Measurements from ENCODE around the gene TSPAN1.

TSPAN1 gene

DNA sequence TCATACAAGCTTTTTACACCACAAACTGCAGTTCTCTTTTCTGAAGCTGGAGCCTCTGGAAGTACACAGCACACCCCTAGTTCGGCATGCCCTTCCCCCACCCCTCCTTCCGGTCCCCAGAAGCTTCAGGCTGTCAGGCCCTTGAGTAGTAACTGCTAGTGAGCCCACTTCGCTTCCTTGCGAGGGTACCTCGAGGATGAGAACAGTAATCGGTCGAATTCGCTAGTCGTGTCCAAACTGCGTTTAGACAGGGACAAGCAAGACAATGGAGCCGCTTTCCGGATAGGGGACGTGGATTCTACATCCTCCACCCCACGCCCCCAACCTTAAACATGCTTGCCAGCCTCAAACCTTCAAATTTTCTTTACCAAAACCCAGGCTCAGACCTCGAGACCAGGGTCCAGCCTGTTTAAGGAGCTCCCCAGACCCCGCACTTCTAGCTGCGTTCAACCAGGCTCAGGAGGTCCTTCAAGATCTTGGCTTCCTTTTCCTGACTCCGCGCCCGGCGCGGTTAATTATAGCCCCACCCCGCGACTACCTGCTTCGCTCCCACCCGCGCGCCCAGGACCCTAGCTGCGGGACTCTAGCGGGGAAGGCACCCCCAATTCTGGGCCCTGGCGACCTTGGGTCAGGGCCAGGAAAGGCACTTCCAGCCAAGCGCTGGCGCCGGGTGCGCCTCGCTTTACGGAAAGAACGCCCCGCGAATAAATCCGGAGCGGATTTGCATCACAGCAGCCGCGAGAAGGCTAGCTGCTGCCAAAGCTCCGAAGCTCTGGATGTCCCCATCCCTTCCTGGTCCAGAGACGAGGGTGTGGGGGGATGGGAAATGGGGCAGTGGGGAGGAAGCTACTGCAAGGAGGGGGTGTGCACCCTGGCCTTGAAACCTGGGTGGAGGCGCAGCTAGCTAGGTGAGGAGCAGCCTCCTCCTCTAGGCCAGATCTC is 8.1 kb upstream of the TSPAN1 start:
- no peak for DNase-seq

DNA sequence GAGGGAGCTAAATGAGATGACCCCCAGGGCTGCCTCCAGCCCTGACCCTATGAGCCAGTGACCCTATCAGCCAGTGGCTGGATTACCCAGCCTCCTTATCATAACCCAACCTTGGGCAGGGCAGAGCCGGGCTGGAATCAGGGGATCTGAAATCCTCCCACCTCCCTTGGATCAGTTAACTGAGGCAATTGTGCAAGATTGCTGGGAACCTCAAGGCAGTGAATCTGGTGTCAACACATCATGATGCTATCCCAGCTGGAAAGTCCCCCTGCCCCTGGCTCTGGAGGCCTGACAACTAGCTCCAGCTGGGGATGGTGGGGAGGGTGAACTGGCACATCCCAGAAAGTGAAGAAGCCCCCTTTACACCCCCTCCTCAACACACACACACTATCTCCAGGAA is 6.4 kb upstream of the TSPAN1 start:
- DNase-seq, result no peak

DNA sequence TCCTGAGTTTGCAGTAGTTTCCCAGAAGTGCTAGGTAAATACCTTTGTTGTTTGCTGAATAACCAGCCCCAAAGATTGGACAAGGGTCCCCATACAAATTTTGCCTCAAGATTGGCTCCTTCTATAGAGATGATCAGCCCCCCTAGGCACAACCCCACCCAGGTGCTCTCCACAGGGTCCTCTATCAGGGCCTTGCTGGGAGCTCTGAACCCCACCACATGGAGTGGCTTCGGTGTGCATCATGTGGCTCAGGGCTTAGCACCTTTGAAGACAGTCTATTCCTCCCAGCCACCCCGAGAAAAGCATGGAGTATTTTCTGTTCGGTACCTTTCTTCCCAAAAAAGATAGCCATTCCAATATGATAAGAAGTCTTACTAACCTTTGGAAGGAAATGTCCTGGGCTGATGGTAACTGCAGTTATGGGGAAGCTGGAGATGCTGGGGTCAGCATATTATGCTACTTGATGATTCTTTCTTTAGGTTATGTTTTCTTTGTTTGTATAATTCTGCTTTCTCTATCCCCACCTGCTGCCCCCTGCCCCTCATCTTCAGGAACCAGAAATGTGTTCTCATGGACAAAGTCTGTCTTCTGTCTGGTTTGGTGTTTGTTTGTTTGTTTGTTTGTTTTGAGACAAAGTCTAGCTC is 5.0 kb upstream of the TSPAN1 start:
- no peak for DNase-seq

DNA sequence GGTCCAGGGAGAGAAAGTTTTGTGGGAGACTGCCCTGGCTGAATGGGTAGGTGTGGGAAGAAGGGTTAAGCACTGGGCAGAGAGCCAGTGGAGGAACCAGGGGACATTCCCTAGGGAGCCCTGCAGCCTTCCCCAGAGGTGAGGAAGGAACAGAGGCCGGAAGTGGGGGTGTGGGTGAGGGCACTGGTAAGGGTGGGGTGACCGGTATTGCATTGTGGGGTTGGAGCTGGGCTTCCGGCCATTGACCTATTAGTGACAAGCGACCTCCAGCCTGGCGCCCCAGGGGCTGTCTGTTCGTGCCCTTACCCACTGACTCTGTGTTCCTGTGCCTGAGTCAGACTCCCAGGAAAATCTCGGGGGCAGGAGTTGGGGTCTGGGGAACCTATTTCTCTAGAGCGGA is 3.5 kb upstream of the TSPAN1 start:
- no peak for DNase-seq

GRCh38 chr1:46171871-46172270 is 3.0 kb upstream of the TSPAN1 start:
- no peak for DNase-seq

- DNase-seq, result no peak
Observed at GRCh38 chr1:46172321-46172720, 2.6 kb upstream of the TSPAN1 start.

GRCh38 chr1:46173361-46173856 is 1.5 kb upstream of the TSPAN1 start:
- no peak for DNase-seq

DNA sequence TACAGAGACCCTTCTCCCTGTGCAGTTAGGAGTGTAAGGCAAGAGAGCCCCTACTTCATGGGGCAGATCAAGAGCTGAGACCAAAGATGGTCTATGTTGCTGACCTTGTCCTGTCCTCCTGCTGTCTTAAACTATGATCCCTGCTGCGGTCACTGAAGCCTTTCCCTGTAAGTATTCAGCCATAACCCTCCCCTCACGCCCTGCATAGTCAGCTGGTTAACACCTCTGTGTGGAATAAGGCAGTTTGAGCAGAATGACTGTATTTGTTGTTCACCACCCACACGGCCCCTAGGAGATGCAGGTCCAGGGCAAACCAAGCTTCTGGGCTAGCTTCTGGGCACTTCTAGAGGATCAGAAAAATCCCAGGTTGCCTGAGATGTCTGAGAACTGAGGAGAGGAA is 356 bp downstream of the TSPAN1 start:
- peak; percentile 31 for DNase-seq

DNA sequence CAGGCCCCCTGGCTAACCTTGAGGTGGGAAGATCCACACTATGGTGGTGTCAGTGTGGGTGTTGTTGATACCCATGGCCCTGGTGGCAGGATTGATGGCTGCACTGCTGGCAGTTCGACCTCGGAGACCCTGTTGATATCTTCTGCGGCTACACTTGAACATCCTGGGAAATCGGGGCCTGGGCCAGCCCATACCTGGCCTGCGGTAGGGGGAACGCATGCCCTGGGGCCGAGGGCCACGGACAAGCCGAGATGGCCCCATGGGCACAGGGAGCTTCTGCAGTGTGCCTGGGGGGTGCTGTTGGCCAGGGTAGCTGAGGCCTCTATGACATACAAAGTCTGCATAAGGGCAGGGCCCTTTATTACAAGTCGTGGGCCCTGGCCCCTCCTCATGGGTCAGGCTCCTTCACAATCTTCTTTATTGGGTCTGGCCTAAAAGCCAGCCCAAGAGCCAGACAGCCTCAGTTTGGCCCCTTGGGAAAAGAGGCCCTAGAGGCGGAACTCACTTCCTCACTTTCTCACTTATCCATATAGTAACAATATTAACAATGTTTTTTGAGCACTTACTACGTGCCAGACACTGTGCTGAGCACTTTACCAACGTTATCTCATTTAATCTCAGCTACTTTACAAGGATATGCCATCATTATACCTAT is 1.5 kb downstream of the TSPAN1 start, which contains the start of gene P3R3URF:
TSS of gene P3R3URF (minus strand) at position 278 of the 655 bp plus-strand sequence. CDS start at position 261, 17 bp downstream.
- DNase-seq, result no peak

DNA sequence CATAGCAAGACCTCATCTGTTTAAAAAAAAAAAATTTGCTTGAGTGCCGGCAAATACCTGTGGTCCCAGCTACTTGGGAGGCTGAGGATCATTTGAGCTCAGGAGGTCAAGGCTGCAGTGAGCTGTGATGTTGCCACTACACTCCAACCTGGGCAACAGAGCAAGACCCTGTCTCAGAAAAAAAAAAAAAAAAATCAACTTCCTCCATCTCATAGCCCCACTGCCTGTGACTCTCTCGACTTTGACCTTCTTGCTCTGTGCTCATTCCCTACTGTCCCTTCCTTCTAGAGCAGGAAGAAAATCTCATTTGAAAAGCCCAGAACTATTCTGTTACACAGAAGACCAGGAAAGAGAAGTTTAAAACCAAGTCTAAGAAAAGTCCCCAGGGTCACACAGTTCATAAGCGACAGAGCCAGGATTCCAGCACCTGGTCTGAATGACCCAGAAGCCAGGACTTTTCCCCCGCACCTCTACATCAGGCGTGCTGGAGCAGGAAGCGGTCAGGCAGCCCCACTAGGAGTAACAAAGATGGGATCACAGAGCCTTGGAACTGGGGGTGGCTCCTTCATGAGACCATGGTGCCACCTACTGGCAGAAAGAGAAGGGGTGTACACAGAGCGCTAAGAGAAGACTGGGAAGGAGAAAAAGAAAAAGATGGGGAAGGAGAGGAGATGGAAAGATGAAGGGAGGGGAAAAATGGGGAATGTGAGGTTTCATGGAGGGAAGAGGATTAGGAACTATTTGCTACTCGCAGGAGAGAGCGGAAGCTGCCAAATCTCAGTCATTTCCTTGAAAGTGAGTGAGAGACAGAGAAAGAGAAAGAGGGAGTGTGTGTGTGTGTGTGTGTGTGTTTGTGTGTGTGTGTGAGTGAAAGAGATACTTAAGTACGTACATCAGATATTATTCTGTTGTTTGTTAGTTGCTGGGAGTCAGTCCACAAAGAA is 4.5 kb downstream of the TSPAN1 start:
- peak; percentile 74 for DNase-seq

- no peak for DNase-seq
Observed at GRCh38 chr1:46180082-46180616, 5.3 kb downstream of the TSPAN1 start.

- DNase-seq, result no peak
Observed at GRCh38 chr1:46181343-46182260, 6.7 kb downstream of the TSPAN1 start.

- DNase-seq, result no peak
Observed at GRCh38 chr1:46183079-46183847, 8.4 kb downstream of the TSPAN1 start.

GRCh38 chr1:46183926-46184557 is 9.2 kb downstream of the TSPAN1 start:
- no peak for DNase-seq

DNA sequence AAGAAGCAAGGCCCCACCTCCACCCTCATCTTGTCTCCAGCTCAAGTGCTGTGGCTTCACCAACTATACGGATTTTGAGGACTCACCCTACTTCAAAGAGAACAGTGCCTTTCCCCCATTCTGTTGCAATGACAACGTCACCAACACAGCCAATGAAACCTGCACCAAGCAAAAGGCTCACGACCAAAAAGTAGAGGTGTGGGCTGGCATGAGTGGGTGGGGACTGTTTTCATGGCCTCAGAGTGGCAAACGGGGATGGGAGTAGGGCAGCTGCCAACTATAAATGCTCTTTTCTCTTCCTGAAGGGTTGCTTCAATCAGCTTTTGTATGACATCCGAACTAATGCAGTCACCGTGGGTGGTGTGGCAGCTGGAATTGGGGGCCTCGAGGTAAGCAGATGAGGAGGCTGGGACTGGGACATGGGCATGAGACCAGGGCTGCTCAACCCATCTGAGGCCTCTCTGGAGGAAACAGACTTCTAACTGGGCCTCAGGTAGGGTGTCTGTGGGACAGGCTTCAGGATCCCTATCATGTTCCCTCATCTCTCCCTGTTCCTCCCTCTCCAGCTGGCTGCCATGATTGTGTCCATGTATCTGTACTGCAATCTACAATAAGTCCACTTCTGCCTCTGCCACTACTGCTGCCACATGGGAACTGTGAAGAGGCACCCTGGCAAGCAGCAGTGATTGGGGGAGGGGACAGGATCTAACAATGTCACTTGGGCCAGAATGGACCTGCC is 10.2 kb downstream of the TSPAN1 start:
- peak; percentile 34 for DNase-seq

- no peak for DNase-seq
Observed at GRCh38 chr1:46186076-46186475, 11.2 kb downstream of the TSPAN1 start.

DNA sequence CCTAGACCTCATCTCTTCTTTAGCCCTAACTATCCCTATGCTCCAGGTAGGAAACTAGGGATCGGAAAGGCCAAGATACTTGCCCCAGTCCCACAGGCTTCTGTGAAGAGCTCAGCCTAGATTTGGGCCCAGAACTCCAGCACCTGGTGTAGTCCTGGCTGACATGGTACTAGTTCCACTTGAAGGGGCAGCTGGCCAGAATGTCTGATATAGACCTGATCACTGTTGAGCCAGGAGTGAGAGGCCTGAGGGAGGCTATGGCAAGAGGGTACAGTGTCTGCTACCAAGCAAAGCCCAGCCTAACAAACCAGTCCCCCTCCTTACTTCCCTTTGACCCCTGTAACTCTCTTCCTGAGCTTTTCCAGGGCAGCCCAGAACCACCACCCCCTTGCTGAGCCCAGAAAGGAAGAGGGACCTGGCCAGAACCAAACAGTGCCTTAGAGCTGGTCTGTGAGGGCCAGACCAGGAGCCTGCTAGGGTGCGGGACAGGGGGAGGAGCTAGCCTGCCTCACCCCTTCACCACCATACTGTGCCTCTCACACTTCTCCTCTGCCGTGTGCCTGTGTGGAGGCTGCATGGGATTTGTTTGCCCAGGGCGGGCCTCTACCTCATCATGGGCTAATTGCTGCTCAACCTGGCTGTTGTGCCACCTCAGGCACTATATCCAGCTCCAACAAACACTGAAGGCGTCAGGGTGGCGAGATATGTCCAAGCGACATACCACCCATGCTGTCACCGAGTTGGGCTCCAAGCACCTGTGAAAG is 12.4 kb downstream of the TSPAN1 start:
- no peak for DNase-seq

Measured in activated CD4-positive, alpha-beta T cell treated with anti-CD3 and anti-CD28 coated beads, Interleukin-10, Interleukin-2, amounts not matched to agents 100 ng/mL and 50 ng/mL, durations not matched to agents 16 hours and 8 hours (primary cell).